Body of pancreas (tissue), 4 donors: ENCODE measurements around the gene LIN37. TPM values are rescaled to one million over a fixed set of nuclear protein-coding genes. Genes with fewer than 3 reads are reported as not detected.

Source experiments
- ATAC-seq: fragments of 150-250 bp; one replicate; pipeline ENCODE4 v1.9.1; 2016
- DNase-seq, 4 donors: peaks; one replicate each; pipeline ENCODE4 v3.0.0-alpha.2; 2019
- H3K27ac ChIP-seq, 4 donors: fragments of 200-600 bp; sonication (generic); 1 replicate in 3 of 4; 2 replicates in 1 of 4; pipeline versions ENCODE4 v1.5.1 to v1.6.1; 2016 to 2019; ENCODE audit warnings: mild to moderate bottlenecking in 1 of 4, mixed read lengths in 1 of 4, moderate library complexity in 1 of 4
- H3K27me3 ChIP-seq, 2 donors: fragments of 200-600 bp; sonication (generic); one replicate each; pipeline ENCODE4 v1.6.0; 2016; ENCODE audit warnings: mild to moderate bottlenecking in 1 of 2
- H3K36me3 ChIP-seq, 2 donors: fragments of 200-600 bp; sonication (generic); replicated peaks in 1 of 2; 2 replicates each; pipeline ENCODE4 v1.5.1; 2016; ENCODE audit warnings: low read depth in 2 of 2; ENCODE audit not compliant: insufficient read depth in 1 of 2
- H3K4me1 ChIP-seq: fragments of 200-600 bp; sonication (generic); one replicate; pipeline ENCODE4 v1.6.0; 2016
- H3K4me3 ChIP-seq, 2 donors: fragments of 200-600 bp; sonication (generic); 1 replicate in 1 of 2; 2 replicates in 1 of 2; pipeline ENCODE4 v1.5.1; 2016 to 2019
- H3K9me3 ChIP-seq, 3 donors: fragments of 200-600 bp; sonication (generic); 1 replicate in 2 of 3; 2 replicates in 1 of 3; pipeline ENCODE4 v1.5.1; 2016
- CTCF ChIP-seq, 7 experiments: fragments of 450-650 bp in 4 of 7; fragments of 200-600 bp in 3 of 7; sonication (generic) in 3 of 7; IDR thresholded peaks; one replicate each; pipeline ENCODE4 v1.5.1; 2016 to 2019; ENCODE audit warnings: antibody characterized with exemption in 7 of 7
- POLR2A ChIP-seq, 3 donors: fragments of 450-650 bp; IDR thresholded peaks; one replicate each; pipeline ENCODE4 v1.6.1; 2016; ENCODE audit warnings: antibody characterized with exemption in 3 of 3, mild to moderate bottlenecking in 2 of 3
- WGBS, 2 donors: methylation state at CpG; one replicate each; pipeline ENCODE4 v1.1.5; 2017; 5-methylcytosine and 5-hydroxymethylcytosine counted together
- intact Hi-C: fragments of 100-400 bp; cut with DNase I; formaldehyde crosslinking; loops from one replicate; pipeline ENCODE4 v1.15.1; 2023
- total RNA-seq, 2 donors: library from RNA; depleted of rRNA; stranded (reverse); fragments of >200 nt; gene quantifications; one replicate each; pipeline ENCODE4 v1.1.0, GENCODE V29; 2016

Gene LIN37
- total RNA-seq, 2 donors from 2014 or later, result 6.7 to 7.6 TPM

- intact Hi-C loops, result no loop called here
- DNase-seq, result no peak
- Histone ChIP-seq H3K27me3 (no peaks in the 10 kb centered on the region), H3K27ac (peak overlapping the region; percentile 59 to 88 (median 83)), H3K4me1 (peaks cover 23% of the 10 kb centered on the region), H3K36me3 (peaks cover 4 to 15% of the 10 kb centered on the region in 2 donors), H3K9me3 (no peaks in the 10 kb centered on the region), H3K4me3 (no peak overlapping the region)
- TF ChIP-seq CTCF (IDR thresholded peaks at IDR 0.05) (no peak), POLR2A (IDR thresholded peaks at IDR 0.05) (peak in 1 of 3 donors; percentile 4)
- no peak for ATAC-seq
- WGBS, 2 donors, result 60 to 68% methylated on average over 20 to 24 of the region's 29 CpGs
Measured at GRCh38 chr19:35739275-35740107, 8.9 kb upstream of the LIN37 start.

GRCh38 chr19:35740108-35740422 is 8.3 kb upstream of the LIN37 start:
- H3K27ac ChIP-seq, result peak overlapping the region; percentile 59 to 88 (median 83)
- DNase-seq, result no peak
- peaks cover 26% of the 10 kb centered on the region for H3K4me1 ChIP-seq
- H3K27me3 ChIP-seq, result no peaks in the 10 kb centered on the region
- TF ChIP-seq POLR2A (IDR thresholded peaks at IDR 0.05) (no peak), CTCF (IDR thresholded peaks at IDR 0.05) (no peak)
- peak overlapping the region; percentile 6 to 26 for H3K4me3 ChIP-seq
- no peaks in the 10 kb centered on the region for H3K9me3 ChIP-seq
- no peak for ATAC-seq
- intact Hi-C loops, result no loop called here
- WGBS, 2 donors, result 4 to 14% methylated on average over 6 to 16 of the region's 16 CpGs
- H3K36me3 ChIP-seq, result peaks cover 4 to 15% of the 10 kb centered on the region in 2 donors

GRCh38 chr19:35740423-35741202 is 7.8 kb upstream of the LIN37 start:
- intact Hi-C loops, result no loop called here
- peak overlapping the region; percentile 81 to 88 (median 84) for H3K27ac ChIP-seq
- no peaks in the 10 kb centered on the region for H3K27me3 ChIP-seq
- ATAC-seq, result peak; percentile 85
- DNase-seq, result peak; percentile 98 to 99 (median 99)
- peaks cover 4 to 13% of the 10 kb centered on the region in 2 donors for H3K36me3 ChIP-seq
- TF ChIP-seq POLR2A (IDR thresholded peaks at IDR 0.05) (peak; percentile 21 to 78 (median 71)), CTCF (IDR thresholded peaks at IDR 0.05) (peak in 4 of 7 experiments; percentile 16 to 36 (median 34))
- 0 to 1% methylated on average over 31 to 63 of the region's 63 CpGs for WGBS, 2 donors
- no peaks in the 10 kb centered on the region for H3K9me3 ChIP-seq
- H3K4me3 ChIP-seq, result peak overlapping the region; percentile 26 to 45
- peaks cover 26% of the 10 kb centered on the region for H3K4me1 ChIP-seq

DNA sequence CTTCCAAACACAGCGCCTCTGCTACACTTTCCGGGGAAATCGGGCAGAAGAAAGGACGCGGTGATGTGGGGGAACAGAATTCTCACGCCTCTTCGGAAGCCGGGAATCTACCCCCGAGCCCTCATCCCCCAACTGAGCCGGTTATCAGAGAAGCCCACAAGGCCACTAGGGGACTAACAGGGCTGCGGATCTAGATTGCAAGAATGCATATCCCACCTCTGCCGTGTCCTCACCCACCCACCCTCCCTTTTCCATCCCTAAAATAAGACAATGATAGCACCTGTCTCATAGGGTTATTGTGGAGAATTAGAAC is 7.2 kb upstream of the LIN37 start:
- H3K27ac ChIP-seq, result peak overlapping the region; percentile 81 to 88 (median 84)
- H3K27me3 ChIP-seq, result no peaks in the 10 kb centered on the region
- no peak for DNase-seq
- peaks cover 30% of the 10 kb centered on the region for H3K4me1 ChIP-seq
- intact Hi-C loops, result no loop called here
- 1 to 10% methylated on average over 10 to 12 of the region's 12 CpGs for WGBS, 2 donors
- TF ChIP-seq POLR2A (IDR thresholded peaks at IDR 0.05), result no peak
- ATAC-seq, result no peak
- peaks cover 4 to 13% of the 10 kb centered on the region in 2 donors for H3K36me3 ChIP-seq
- H3K4me3 ChIP-seq, result peak overlapping the region in 1 of 2 donors; percentile 45
- no peaks in the 10 kb centered on the region for H3K9me3 ChIP-seq

- Histone ChIP-seq H3K36me3 (peaks cover 4 to 7% of the 10 kb centered on the region in 2 donors), H3K4me3 (no peak within 1 kb of the TSS), H3K27ac (peak within 1 kb of the TSS; percentile 8 to 85 (median 82)), H3K4me1 (peaks cover 39% of the 10 kb centered on the region), H3K9me3 (no peaks in the 10 kb centered on the region), H3K27me3 (no peaks in the 10 kb centered on the region)
- DNase-seq (peak in 1 of 4 donors; percentile 62), ATAC-seq (no peak)
- intact Hi-C loops, result no loop called here
- 76 to 86% methylated on average over 9 of the region's 9 CpGs for WGBS, 2 donors
- TF ChIP-seq CTCF (IDR thresholded peaks at IDR 0.05), result no peak
- TF ChIP-seq POLR2A (IDR thresholded peaks at IDR 0.05), result peak in 1 of 3 donors; percentile 26
Measured at GRCh38 chr19:35742121-35742724, 6.2 kb upstream of the LIN37 start, which contains the start of gene IGFLR1. IGFLR1 (minus strand) TSS chr19:35742452; CDS start chr19:35741180, 1,272 bp downstream.
